K562 (cell line): ENCODE measurements around the gene MPC2. TPM values are rescaled to one million over a fixed set of nuclear protein-coding genes. Genes with fewer than 3 reads are reported as not detected.

Experiments used
- ATAC-seq: fragments of 200-7000 bp; cut with Tn5 transposase; 3 replicates; pipeline ENCODE4 v1.9.1; 2020; ENCODE audit warnings: moderate library complexity
- BruUV-seq: library from RNA; stranded (reverse); fragments of 400-500 nt; replicated peaks from 2 replicates; lab custom pipeline; 2021; lab: Mats Ljungman, UMichigan
- CTCF ChIA-PET: fragments of 300-600 bp; formaldehyde crosslinking; extraction: SDS; loops from one replicate; lab custom pipeline; 2021; ENCODE audit warnings: low intra/inter-chr PET ratio; lab: Yijun Ruan, JAX
- POLR2A ChIA-PET: fragments of 300-600, 350-650 bp; sonication (Branson Sonifier 250); formaldehyde crosslinking; extraction: SDS; loops from one replicate; lab custom pipeline; 2021; ENCODE audit warnings: antibody characterized with exemption, inconsistent platforms; lab: Yijun Ruan, JAX
- DNase-seq, 4 experiments: peaks; one replicate each; pipeline versions ENCODE4 v3.0.0 to v3.0.0-alpha.2; 2011 to 2018; ENCODE audit warnings: low spot score in 3 of 4, mixed read lengths in 3 of 4; ENCODE audit errors: extremely low read depth in 1 of 4
- FAIRE-seq: peaks from 2 replicates; lab custom pipeline; 2011; peaks lifted over from hg19 to GRCh38; lab: Jason Lieb, UNC
- H2AFZ ChIP-seq: 2 replicates; pipeline ENCODE4 v1.6.0; 2011; ENCODE audit warnings: low read depth, low read length, control low read depth, inconsistent platforms
- H3K27ac ChIP-seq: fragments of 200-600 bp; 3 replicates; pipeline ENCODE4 v1.8.0; 2011; ENCODE audit warnings: low read depth, mild to moderate bottlenecking, control low read depth, inconsistent platforms, low read length, moderate library complexity, mixed read lengths; ENCODE audit errors: extremely low read depth
- H3K27me3 ChIP-seq, 2 experiments: fragments of 300-600 bp in 1 of 2; 2 replicates in 1 of 2; 3 replicates in 1 of 2; pipeline versions ENCODE4 v1.6.0 to v1.8.0; 2011; ENCODE audit warnings: inconsistent platforms in 2 of 2, low read length in 2 of 2, mild to moderate bottlenecking in 1 of 2, mixed read lengths in 1 of 2, moderate library complexity in 1 of 2; ENCODE audit not compliant: control insufficient read depth in 2 of 2, insufficient read depth in 2 of 2
- H3K36me3 ChIP-seq: fragments of 300-600 bp; 3 replicates; pipeline ENCODE4 v1.8.0; 2011; ENCODE audit warnings: mild to moderate bottlenecking, low read length, inconsistent platforms; ENCODE audit not compliant: control insufficient read depth, insufficient read depth
- H3K4me1 ChIP-seq, 2 experiments: fragments of 200-600 bp in 1 of 2; replicated peaks in 1 of 2; 2 replicates in 1 of 2; 3 replicates in 1 of 2; pipeline versions ENCODE4 v1.5.1 to v1.8.0; 2011; ENCODE audit warnings: inconsistent platforms in 2 of 2, low read length in 2 of 2, mild to moderate bottlenecking in 1 of 2, mixed read lengths in 1 of 2, moderate library complexity in 1 of 2; ENCODE audit not compliant: control insufficient read depth in 2 of 2, insufficient read depth in 2 of 2
- H3K4me2 ChIP-seq: 2 replicates; pipeline ENCODE4 v1.6.1; 2011; ENCODE audit warnings: low read length, control low read depth, inconsistent platforms, mixed read lengths; ENCODE audit not compliant: insufficient read depth
- H3K4me3 ChIP-seq: fragments of 200-600 bp; sonication (generic), shearing (Covaris generic); 2 replicates; pipeline ENCODE4 v1.5.1; 2016; ENCODE audit warnings: control low read depth, inconsistent platforms
- H3K79me2 ChIP-seq: fragments of 200-600 bp; 3 replicates; pipeline ENCODE4 v1.8.0; 2011; ENCODE audit warnings: low read length, inconsistent platforms; ENCODE audit not compliant: control insufficient read depth, insufficient read depth
- H3K9ac ChIP-seq, 2 experiments: 2 replicates each; pipeline versions ENCODE4 v1.6.0 to v1.6.1; 2011; ENCODE audit warnings: low read depth in 2 of 2, low read length in 2 of 2, control low read depth in 1 of 2, inconsistent platforms in 1 of 2, mild to moderate bottlenecking in 1 of 2, mixed read lengths in 1 of 2; ENCODE audit not compliant: insufficient read depth in 1 of 2
- H3K9me1 ChIP-seq: one replicate; pipeline ENCODE4 v1.6.0; 2011; ENCODE audit warnings: inconsistent platforms, mild to moderate bottlenecking, low read length, moderate library complexity; ENCODE audit not compliant: control insufficient read depth, insufficient read depth
- H3K9me3 ChIP-seq: replicated peaks from 2 replicates; pipeline ENCODE4 v1.5.1; 2011; ENCODE audit warnings: low read depth, low read length, inconsistent platforms; ENCODE audit not compliant: control insufficient read depth, insufficient read depth
- H4K20me1 ChIP-seq: replicated peaks from 2 replicates; pipeline ENCODE4 v1.6.1; 2011; ENCODE audit warnings: low read length, inconsistent platforms, mixed read lengths; ENCODE audit not compliant: control insufficient read depth, insufficient read depth
- CHD4 ChIP-seq: fragments of 200-600 bp; sonication (generic); IDR thresholded peaks from 3 replicates; pipeline ENCODE4 v1.6.1; 2012; ENCODE audit warnings: low read depth, mild to moderate bottlenecking, mixed read lengths, low read length, inconsistent platforms; ENCODE audit not compliant: insufficient read depth, insufficient replicate concordance, poor library complexity, severe bottlenecking
- DNMT1 ChIP-seq: fragments of 450-650 bp; IDR thresholded peaks from 2 replicates; pipeline ENCODE4 v1.6.1; 2016; ENCODE audit warnings: antibody characterized with exemption, mild to moderate bottlenecking
- E2F6 ChIP-seq, 2 experiments: IDR thresholded peaks; 2 replicates each; pipeline ENCODE4 v1.6.1; 2011; ENCODE audit warnings: borderline replicate concordance in 1 of 2, control low read depth in 1 of 2, low read depth in 1 of 2, low read length in 1 of 2, mild to moderate bottlenecking in 1 of 2, mixed read lengths in 1 of 2, moderate library complexity in 1 of 2; ENCODE audit not compliant: insufficient read depth in 1 of 2, insufficient read length in 1 of 2, poor library complexity in 1 of 2, severe bottlenecking in 1 of 2; ENCODE audit errors: extremely low read depth in 1 of 2
- JUN ChIP-seq, 2 experiments: sonication (generic) in 1 of 2; formaldehyde crosslinking in 1 of 2; IDR thresholded peaks; 2 replicates each; pipeline versions ENCODE4 v1.6.1 to v1.8.0; 2012 to 2022; ENCODE audit warnings: borderline replicate concordance in 2 of 2, mild to moderate bottlenecking in 2 of 2, improper control_type of control experiment in 1 of 2, low read depth in 1 of 2, low read length in 1 of 2, missing genetic modification reagents in 1 of 2
- NELFE ChIP-seq: IDR thresholded peaks from 2 replicates; pipeline ENCODE4 v1.6.1; 2011; ENCODE audit warnings: mild to moderate bottlenecking; ENCODE audit not compliant: insufficient read depth, insufficient read length
- REST ChIP-seq, 2 experiments: fragments of 450-650 bp; formaldehyde crosslinking in 1 of 2; IDR thresholded peaks; 2 replicates each; pipeline versions ENCODE4 v1.4.0 to v1.6.1; 2014 to 2020; ENCODE audit warnings: mild to moderate bottlenecking in 2 of 2, borderline replicate concordance in 1 of 2, low read depth in 1 of 2
- SMARCA5 ChIP-seq: fragments of 450-650 bp; IDR thresholded peaks from 2 replicates; pipeline ENCODE4 v1.6.1; 2016
- TFAP4 ChIP-seq: sonication (generic); formaldehyde crosslinking; IDR thresholded peaks from 2 replicates; pipeline ENCODE4 v1.8.0; 2022; ENCODE audit warnings: missing genetic modification reagents, mild to moderate bottlenecking, moderate library complexity, borderline replicate concordance
- ZBTB8A ChIP-seq: fragments of 450-650 bp; IDR thresholded peaks from 2 replicates; pipeline ENCODE4 v1.6.1; 2018; ENCODE audit warnings: mild to moderate bottlenecking, moderate library complexity; ENCODE audit not compliant: partially characterized antibody
- WGBS: fragments of 100-300 bp; shearing (Covaris generic); methylation state at CpG from one replicate; pipeline ENCODE4 v1.1.6; 2016; ENCODE audit warnings: low coverage, mixed read lengths; ENCODE audit not compliant: insufficient coverage; ENCODE audit errors: missing lambda C conversion rate; 5-methylcytosine and 5-hydroxymethylcytosine counted together
- in situ Hi-C: fragments of 300-500 bp; cut with MboI; formaldehyde crosslinking; loops from 4 replicates; pipeline ENCODE4 v1.15.0; 2018; ENCODE audit warnings: inconsistent platforms, mixed read lengths
- intact Hi-C: fragments of 100-400 bp; cut with micrococcal nuclease; formaldehyde crosslinking; loops from 2 replicates; pipeline ENCODE4 v1.14.2; 2022
- polyA plus RNA-seq, 8 experiments: library from polyadenylated mRNA; depleted of rRNA in 4 of 8; stranded (reverse) in 5 of 8; unstranded in 3 of 8; fragments of >200 nt; fragmentation: Nextera tagmentation in 2 of 8; fragmentation: Illumina TruSeq in 1 of 8; extraction: Ambion mirVana in 2 of 8; extraction: Trizol in 1 of 8; gene quantifications; 2 replicates each; pipeline versions ENCODE4 v1.2.1 to v1.2.3, GENCODE V29; 2011 to 2014; ENCODE audit warnings: inconsistent platforms in 1 of 8, missing spikeins in 1 of 8
- total RNA-seq, 7 experiments: library from RNA; depleted of rRNA in 6 of 7; stranded (reverse); fragments of >200 nt in 6 of 7; fragmentation: Illumina TruSeq in 2 of 7; extraction: Trizol in 2 of 7; gene quantifications; 2 replicates each; pipeline versions ENCODE4 v1.2.1 to v1.2.3, GENCODE V29; 2011 to 2021; ENCODE audit warnings: low replicate concordance in 1 of 7

Gene MPC2
- total and polyA plus RNA-seq, 9 of the 15 experiments (the other 6 are each of a cell fraction or from before 2014, with no cell fraction given) = 70.7 to 179 (median 144) TPM

GRCh38 chr1:167926486-167926997, 10.3 kb downstream of the MPC2 start:
- ChIA-PET POLR2A (interaction anchor here (1.8 to 2.7 kb wide), 4 partner anchors 8 to 12 kb away, joined by 7 to 24 read pairs (median 8); partner anchors contain the start of genes ADCY10, DCAF6 and MPC2), CTCF (no interaction called here)
- H4K20me1 ChIP-seq = no peaks in the 10 kb centered on the region
- H3K9me3 ChIP-seq = no peaks in the 10 kb centered on the region
- H3K9me1 ChIP-seq = no peaks in the 10 kb centered on the region
- no peaks in the 10 kb centered on the region for H3K27me3 ChIP-seq
- in situ Hi-C loops (no loop called here), intact Hi-C loops (loop anchor here (2.0 kb wide), 1 partner anchor 60 kb away; no protein-coding TSS in a partner anchor)
- WGBS = 7% methylated on average over 6 of the region's 6 CpGs
- peak overlapping the region; percentile 58 for H3K4me2 ChIP-seq
- ATAC-seq (peak; percentile 72), DNase-seq (peak in 3 of 4 experiments; percentile 20 to 88 (median 72)), FAIRE-seq (peak; percentile 78)
- H3K79me2 ChIP-seq = peaks cover 95% of the 10 kb centered on the region
- H2AFZ ChIP-seq = no peak overlapping the region
- peaks cover 28 to 53% of the 10 kb centered on the region in 2 experiments for H3K4me1 ChIP-seq
- peak overlapping the region; percentile 69; the same call in 1 of the 3 replicates for H3K27ac ChIP-seq
- H3K36me3 ChIP-seq = peaks cover 20% of the 10 kb centered on the region
- H3K4me3 ChIP-seq = no peak overlapping the region
- BruUV-seq = no TSS peak
- H3K9ac ChIP-seq = peak overlapping the region in 1 of 2 experiments; percentile 58; a peak in 1 of 4 replicates
- TF ChIP-seq JUN (IDR thresholded peaks at IDR 0.05; ENCODE audit: borderline replicate concordance, low read depth, low read length) = 0 out of 2 replicates have a peak, but pooled peaks have one; percentile 15
- no peak for TF ChIP-seq JUN (CRISPR knock-in tag; IDR thresholded peaks at IDR 0.05; ENCODE audit: borderline replicate concordance)
- TF ChIP-seq CHD4 = no peak
- TF ChIP-seq TFAP4 (CRISPR knock-in tag) = peak; percentile 47; the same call in 1 of the 2 replicates
- TF ChIP-seq NELFE = no peak
- no peak for TF ChIP-seq E2F6 (IDR thresholded peaks at IDR 0.05; ENCODE audit: borderline replicate concordance in 1 of 2, extremely low read depth in 1 of 2, insufficient read depth in 1 of 2, insufficient read length in 1 of 2, low read depth in 1 of 2, low read length in 1 of 2, poor library complexity in 1 of 2, severe bottlenecking in 1 of 2)
- TF ChIP-seq ZBTB8A = no peak
- no peak for TF ChIP-seq SMARCA5
- TF ChIP-seq DNMT1 = 0 out of 2 replicates have a peak, but pooled peaks have one; percentile 85
- peak; percentile 57 for TF ChIP-seq REST (IDR thresholded peaks at IDR 0.05; ENCODE audit: borderline replicate concordance)
- no peak for TF ChIP-seq REST (CRISPR knock-in tag; IDR thresholded peaks at IDR 0.05; ENCODE audit: low read depth)
